GM19372 (cell line): ENCODE data around the gene DDA1.
"Not testable (repeated sequence)": the region's sequence is repeated elsewhere in the genome, so short reads cannot be mapped to it uniquely, and the experiment has no call there.

Experiments used
- ATAC-seq: cut with Tn5 transposase; IDR thresholded peaks from one replicate; pipeline ENCODE4 v1.9.1; 2021; ENCODE audit warnings: mild to moderate bottlenecking, low read depth, moderate library complexity; ENCODE audit not compliant: unreplicated experiment

Gene DDA1

GRCh38 chr19:17309198-17309964 lies at the start of gene DDA1:
Gene DDA1 (plus strand): TSS chr19:17309563. CDS start chr19:17309655, 92 bp downstream.
- peak; percentile 60 for ATAC-seq

- ATAC-seq: no peak
Measured at GRCh38 chr19:17259934-17260333, 49.4 kb upstream of the DDA1 start.

DNA sequence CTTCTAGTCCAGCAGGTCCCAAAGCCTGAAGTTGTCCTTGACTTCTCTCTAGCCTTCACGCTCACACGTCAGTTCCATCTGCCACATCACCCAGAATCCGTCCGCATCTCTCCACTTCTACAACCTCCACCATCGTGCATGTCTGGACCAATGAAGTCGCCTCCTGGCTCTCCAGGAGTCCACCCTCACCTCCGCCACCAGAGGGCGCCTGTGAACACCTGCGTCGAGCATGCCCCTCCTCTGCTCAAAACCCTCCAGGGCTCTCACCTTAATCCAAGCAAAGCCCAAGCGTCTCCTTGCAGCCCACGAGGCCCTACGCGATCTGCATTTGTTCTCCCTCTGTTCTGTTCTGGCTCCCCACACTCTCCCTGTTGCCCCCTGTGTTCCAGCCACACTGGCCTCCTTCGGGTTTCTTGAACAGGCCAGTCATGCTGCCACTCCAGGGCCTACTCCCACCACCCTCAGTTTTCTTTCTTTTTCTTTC lies 48.5 kb upstream of the DDA1 start:
- ATAC-seq: no peak

- no peak for ATAC-seq
Measured at GRCh38 chr19:17262557-17262956, 46.8 kb upstream of the DDA1 start.

GRCh38 chr19:17263712-17264640 lies 45.4 kb upstream of the DDA1 start:
- no peak for ATAC-seq

GRCh38 chr19:17264641-17264979 lies 44.8 kb upstream of the DDA1 start, which contains the start of gene USHBP1:
Gene USHBP1 (minus strand): TSS chr19:17264745. CDS start chr19:17264299, 446 bp downstream.
- ATAC-seq: no peak

DNA sequence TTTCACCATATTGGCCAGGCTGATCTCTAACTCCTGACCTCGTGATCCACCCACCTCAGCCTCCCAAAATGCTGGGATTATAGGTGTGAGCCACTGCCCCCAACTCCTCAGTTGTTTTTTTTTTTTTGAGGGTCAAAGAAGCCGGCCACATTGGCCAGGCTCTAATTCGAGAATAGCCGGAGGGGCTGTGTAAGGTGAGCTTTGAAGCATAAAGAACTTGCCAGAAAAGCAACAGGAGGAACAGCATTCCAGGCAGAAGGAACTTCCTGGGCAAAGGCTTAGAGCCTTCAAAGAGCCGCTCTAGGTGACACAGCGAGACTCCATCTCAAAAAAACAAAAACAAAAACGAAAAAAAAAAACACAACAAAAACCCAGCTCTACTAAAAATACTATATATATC lies 43.3 kb upstream of the DDA1 start:
- ATAC-seq: no peak

GRCh38 chr19:17266589-17266974 lies 42.8 kb upstream of the DDA1 start:
- peak; percentile 6 for ATAC-seq

DNA sequence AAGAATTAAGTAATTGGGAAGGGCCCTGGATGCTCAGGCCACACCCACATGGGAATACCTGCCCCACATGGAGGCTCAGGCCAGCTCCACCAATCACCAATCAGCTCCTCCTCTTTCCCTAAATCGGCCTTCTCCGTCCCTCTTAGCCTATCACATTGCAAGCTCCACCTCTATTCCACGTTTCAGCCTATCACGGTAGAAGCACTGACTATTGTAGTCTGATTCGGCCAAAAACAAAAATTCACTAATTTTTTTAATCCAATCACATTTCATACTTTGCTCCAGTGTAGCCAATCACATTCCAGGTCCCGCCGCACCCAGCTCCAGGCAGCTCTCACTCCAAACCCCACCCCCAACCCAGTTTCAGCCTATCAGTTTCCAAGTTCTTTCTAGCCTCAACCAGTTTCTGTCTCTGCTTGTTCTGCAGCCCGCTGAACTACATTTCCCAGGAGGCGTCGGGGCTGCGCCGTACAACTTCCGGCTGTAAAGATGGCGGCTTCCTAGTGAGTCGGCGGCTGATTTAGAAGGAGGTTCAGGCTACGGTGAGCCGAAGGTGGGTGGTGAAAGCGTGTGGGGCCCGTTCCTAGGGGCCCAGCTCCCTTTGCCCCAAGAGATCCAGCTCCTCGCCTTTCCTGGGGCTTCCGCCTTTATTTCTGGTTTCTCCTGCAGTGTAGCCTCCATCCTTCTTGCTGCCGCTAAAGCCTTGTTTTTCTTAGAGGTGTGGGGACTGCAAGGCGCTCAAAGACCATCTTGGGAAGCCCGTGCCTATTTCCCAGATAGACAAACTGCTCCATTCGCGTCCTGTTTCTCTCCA lies 42.2 kb upstream of the DDA1 start, which contains the start of gene BABAM1:
BABAM1 (plus strand) TSS at position 469 of the 814 bp plus-strand sequence. CDS start 1,364 bp downstream, outside the sequence.
- ATAC-seq: peak; percentile 89

GRCh38 chr19:17268754-17269153 lies 40.6 kb upstream of the DDA1 start:
- ATAC-seq: no peak

GRCh38 chr19:17274892-17275291 lies 34.5 kb upstream of the DDA1 start:
- not testable (repeated sequence) for ATAC-seq

DNA sequence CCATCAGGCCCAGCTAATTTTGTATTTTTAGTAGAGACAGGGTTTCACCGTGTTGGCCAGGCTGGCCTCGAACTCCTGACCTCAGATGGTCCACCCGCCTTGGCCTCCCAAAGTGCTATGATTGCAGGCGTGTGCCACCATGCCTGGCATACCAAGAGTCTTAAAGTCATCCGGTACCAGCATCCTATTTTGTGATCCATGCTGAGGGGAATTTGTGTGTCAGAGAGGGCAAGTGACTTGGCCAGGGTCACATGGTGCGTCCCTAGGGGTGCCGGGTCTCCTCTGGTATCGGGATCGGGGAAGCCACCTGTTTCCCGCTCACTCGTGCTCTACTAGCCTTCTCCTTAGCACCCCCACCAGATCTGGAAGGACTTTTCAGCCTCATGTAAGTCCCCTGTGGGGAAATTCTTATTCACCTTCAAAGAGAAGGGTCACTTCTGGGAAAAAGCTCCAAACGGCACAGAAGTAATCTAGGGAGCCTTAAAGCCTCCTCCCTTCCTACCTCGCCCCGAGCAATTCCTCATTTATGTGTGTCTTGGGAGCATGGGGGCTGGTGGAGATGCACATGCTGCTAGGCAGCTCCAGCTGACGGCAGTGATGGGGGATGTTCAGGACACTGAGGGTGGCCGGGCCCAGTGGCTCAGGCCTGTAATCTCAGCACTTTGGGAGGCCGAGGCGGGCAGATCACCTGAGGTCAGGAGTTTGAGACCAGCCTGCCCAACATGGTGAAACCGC lies 33.8 kb upstream of the DDA1 start:
- ATAC-seq: no peak

DNA sequence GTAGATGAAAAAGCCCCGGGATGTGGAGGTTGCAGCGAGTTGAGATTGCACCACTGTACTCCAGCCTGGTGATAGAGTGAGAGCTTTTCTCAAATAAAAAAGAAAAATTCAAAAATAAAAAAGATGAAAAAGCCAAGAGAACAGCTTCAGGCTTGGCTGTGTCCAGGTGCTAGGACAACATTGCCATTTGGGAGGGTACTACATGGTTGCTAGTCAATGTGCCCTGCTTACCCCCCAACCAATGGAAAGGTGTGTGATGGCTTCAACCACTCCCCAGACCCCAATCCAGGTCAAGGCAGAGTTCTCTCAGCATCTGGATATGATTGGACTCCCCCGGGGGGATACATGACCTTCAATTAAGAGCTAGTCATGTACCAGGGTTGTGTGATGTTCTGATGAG lies 29.9 kb upstream of the DDA1 start:
- ATAC-seq: no peak

GRCh38 chr19:17281391-17282304 lies 27.7 kb upstream of the DDA1 start, which contains the start of gene ANKLE1:
Gene ANKLE1 (plus strand): TSS chr19:17281901. CDS start chr19:17281921, 20 bp downstream.
- peak; percentile 51 for ATAC-seq

DNA sequence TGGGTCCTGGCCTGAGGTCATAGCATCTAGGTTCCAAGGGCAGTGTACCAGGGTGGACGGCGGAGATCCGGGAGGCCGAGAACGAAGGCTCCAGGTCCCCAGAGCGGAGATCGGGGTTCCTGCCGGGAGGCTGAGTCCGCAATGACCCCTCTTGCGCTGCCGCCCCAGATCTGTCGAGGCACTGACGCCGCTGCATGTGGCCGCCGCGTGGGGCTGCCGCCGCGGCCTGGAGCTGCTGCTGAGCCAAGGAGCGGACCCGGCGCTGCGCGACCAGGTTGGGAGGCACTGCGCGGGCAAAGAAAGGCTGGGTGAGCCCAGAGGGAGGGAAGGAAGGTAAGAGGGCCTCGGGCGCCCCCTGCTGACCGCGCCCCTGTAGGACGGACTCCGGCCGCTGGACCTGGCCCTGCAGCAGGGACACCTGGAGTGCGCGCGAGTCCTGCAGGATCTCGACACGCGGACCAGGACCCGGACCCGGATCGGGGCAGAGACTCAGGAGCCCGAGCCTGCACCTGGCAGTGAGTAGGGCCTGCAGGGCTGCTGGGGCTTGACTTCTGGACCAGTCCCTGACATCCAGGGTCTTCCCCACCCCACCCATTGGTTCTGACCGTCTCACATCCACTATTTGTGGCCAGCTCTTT lies 26.8 kb upstream of the DDA1 start:
- ATAC-seq: peak; percentile 48

DNA sequence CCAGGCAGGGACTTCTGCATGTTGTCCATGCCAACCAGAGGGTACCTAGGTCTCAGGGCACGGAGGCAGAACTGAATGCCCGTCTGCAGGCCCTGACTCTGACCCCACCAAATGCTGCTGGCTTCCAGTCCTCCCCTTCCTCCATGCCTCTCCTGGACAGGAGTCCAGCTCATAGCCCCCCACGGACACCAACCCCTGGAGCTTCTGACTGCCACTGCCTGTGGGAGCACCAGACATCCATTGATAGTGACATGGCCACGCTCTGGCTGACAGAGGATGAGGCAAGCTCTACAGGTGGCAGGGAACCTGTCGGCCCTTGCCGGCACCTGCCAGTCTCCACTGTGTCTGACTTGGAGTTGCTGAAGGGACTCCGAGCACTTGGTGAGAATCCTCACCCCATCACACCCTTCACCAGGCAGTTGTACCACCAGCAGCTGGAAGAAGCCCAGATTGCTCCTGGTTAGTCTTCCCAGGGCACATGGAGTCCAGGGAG lies 25.8 kb upstream of the DDA1 start:
- no peak for ATAC-seq

DNA sequence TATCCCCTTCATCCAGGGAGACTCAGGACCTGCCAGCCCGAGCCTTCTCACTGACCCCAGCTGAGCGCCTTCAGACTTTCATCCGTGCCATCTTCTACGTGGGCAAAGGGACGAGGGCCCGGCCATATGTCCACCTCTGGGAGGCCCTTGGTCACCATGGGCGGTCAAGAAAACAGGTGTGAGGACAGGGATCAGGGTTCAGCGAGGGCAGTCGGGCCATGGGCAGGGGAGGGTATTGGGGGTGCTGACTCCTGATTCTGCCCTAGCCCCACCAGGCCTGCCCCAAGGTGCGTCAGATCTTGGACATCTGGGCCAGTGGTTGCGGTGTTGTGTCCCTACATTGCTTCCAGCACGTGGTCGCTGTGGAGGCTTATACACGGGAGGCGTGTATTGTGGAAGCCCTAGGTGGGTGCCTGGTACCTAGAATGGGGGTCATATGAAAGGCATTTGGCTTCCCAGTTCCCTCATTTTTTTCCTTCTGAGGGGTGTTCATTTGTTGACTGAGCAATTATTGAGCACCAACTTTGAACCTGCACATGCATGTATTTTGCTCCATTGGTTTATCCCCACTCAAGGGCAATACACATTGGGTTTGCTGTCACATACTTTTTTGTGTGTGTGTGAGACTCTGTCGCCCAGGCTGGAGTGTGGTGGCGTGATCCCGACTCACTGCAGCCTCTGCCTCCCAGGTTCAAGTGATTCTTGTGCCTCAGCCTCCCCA lies 23.8 kb upstream of the DDA1 start:
- no peak for ATAC-seq
